Subcutaneous abdominal adipose tissue (tissue), 5 donors: ENCODE data around the gene GRK2.

ENCODE experiments used
- H3K27ac ChIP-seq: one replicate; pipeline ENCODE4 v1.7.0; 2013; ENCODE audit warnings: low read depth, mild to moderate bottlenecking, inconsistent platforms, low read length, moderate library complexity
- H3K27me3 ChIP-seq, 5 donors: one replicate each; pipeline ENCODE4 v1.7.0; 2013; ENCODE audit warnings: low read length in 5 of 5, inconsistent platforms in 1 of 5; ENCODE audit not compliant: control insufficient read depth in 5 of 5, insufficient read depth in 4 of 5
- H3K36me3 ChIP-seq, 5 donors: one replicate each; pipeline ENCODE4 v1.7.0; 2013; ENCODE audit warnings: low read length in 5 of 5; ENCODE audit not compliant: control insufficient read depth in 5 of 5, insufficient read depth in 5 of 5
- H3K4me1 ChIP-seq, 5 donors: one replicate each; pipeline ENCODE4 v1.7.0; 2013; ENCODE audit warnings: low read length in 5 of 5, mild to moderate bottlenecking in 3 of 5, moderate library complexity in 1 of 5; ENCODE audit not compliant: control insufficient read depth in 5 of 5, insufficient read depth in 5 of 5
- H3K4me3 ChIP-seq, 5 donors: one replicate each; pipeline ENCODE4 v1.7.0; 2013; ENCODE audit warnings: low read length in 5 of 5, low read depth in 1 of 5
- H3K9ac ChIP-seq, 5 donors: one replicate each; pipeline ENCODE4 v1.7.0; 2013; ENCODE audit warnings: low read length in 5 of 5, mild to moderate bottlenecking in 4 of 5, moderate library complexity in 3 of 5
- H3K9me3 ChIP-seq, 5 donors: one replicate each; pipeline ENCODE4 v1.7.0; 2013; ENCODE audit warnings: low read length in 5 of 5; ENCODE audit not compliant: control insufficient read depth in 5 of 5
- donor health status: healthy.
- donor health status: healthy.
- donor health status: healthy.
- donor health status: healthy.
- donor health status: healthy.

GRK2 gene

DNA sequence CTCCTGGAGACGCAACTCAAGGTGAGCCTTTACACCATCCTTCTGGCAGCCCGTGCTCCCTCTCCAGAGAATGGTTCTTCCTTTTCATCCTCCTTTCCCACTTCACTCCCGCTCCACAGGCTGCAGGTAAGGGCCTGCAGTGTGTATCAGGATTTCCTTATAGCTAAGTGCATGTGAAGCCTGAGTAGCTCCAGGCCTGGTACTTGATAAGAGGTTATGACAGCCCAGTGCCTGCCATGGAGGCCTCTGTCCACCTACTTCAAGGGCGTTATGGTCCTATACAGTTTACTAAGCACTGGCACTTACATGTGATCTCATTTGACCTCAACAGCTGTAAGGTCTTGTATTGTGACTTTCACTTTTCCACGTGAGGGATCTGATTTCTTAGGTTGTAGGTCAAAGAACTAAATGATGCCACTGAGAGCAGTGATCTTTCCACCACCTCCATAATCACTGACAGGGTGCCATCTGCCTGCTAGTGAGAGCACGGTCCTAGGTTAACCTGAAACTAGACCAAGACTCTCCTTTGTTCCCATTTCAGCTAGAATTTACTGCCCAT, 55.1 kb downstream of the GRK2 start:
- Histone ChIP-seq H3K4me3 (no peak overlapping the region), H3K27me3 (peaks cover 0 to 3% (median 0%) of the 10 kb centered on the region in 5 donors), H3K27ac (no peak overlapping the region), H3K36me3 (peaks cover 0 to 3% (median 0%) of the 10 kb centered on the region in 5 donors), H3K9me3 (no peaks in the 10 kb centered on the region), H3K9ac (no peak overlapping the region), H3K4me1 (peaks cover 7 to 20% (median 17%) of the 10 kb centered on the region in 5 donors)

DNA sequence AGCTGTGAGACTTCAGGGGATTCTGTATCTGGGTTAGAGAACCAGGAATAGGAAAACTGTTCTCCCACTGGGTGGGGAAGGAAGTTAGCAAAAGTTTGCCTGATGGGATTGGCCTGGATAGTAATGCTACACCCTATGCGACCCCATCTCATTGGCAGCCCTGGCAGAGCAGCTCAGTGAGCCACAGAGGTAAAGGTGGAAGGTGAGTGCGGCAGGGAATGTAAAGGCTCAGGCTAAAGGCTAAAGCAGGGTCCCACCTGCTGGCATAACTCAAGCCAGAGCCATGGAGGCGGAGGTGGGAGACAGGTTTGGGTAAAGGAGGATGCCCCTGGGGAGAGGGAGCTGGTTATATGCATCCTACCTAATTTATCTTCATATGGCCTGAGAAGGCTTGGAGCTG, 55.8 kb downstream of the GRK2 start:
- Histone ChIP-seq H3K4me3 (no peak overlapping the region), H3K9ac (no peak overlapping the region), H3K27me3 (peaks cover 0 to 3% (median 0%) of the 10 kb centered on the region in 5 donors), H3K9me3 (no peaks in the 10 kb centered on the region), H3K36me3 (peaks cover 0 to 3% (median 0%) of the 10 kb centered on the region in 5 donors), H3K27ac (no peak overlapping the region), H3K4me1 (peaks cover 7 to 17% (median 14%) of the 10 kb centered on the region in 5 donors)

DNA sequence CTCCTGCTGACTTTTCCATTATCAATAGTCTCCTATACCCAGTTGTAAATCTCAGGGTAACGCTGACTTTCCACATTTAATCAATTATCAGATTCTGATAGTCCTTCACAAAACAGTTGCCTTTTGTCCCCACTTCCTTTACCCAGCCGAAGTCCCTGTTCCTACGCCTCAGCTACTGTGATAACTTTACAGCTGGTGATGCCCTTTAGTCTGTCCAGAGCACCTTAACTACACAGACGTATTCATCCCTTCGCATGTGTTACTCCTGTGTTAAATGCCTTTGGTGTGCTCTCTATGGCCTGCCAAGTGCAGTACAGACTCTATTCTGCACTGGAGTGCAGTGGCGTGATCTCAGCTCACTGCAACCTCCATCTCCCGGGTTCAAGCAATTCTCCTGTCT, 57.3 kb downstream of the GRK2 start:
- H3K36me3 ChIP-seq = peaks cover 0 to 3% (median 0%) of the 10 kb centered on the region in 5 donors
- peaks cover under 1 to 7% (median 4%) of the 10 kb centered on the region in 5 donors for H3K4me1 ChIP-seq
- no peak overlapping the region for H3K4me3 ChIP-seq
- no peak overlapping the region for H3K27ac ChIP-seq
- H3K9ac ChIP-seq = no peak overlapping the region
- no peaks in the 10 kb centered on the region for H3K9me3 ChIP-seq
- no peaks in the 10 kb centered on the region for H3K27me3 ChIP-seq

DNA sequence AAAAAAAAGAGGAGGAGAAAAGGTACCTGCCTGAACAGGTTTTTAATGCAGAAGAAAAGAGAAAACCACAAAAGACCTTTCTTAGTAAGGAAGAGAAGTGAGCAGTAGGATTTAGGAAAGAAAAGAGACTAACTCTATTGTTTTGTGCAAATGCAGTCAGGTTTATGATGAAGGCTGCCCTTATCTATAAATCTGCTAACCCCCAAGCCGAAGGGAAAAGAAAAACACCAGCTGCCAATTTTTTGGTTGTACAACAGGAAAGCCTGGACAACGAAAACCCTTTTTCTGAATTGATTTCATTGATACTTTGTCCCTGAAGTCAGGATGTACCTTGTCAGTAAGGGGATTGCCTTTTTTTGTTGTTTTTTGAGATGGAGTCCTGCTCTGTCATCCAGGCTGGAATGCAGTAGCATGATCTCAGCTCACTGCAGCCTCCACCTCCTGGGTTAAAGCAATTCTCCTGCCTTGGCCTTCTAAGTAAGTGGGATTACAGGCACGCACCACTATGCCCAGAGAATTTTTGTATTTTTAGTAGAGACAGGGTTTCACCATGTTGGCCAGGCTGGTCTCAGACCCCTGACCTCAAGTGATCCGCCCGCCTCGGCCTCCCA, 65.9 kb downstream of the GRK2 start:
- no peak overlapping the region for H3K27ac ChIP-seq
- H3K9me3 ChIP-seq = no peaks in the 10 kb centered on the region
- H3K9ac ChIP-seq = no peak overlapping the region
- no peak overlapping the region for H3K4me3 ChIP-seq
- H3K4me1 ChIP-seq = no peaks in the 10 kb centered on the region
- no peaks in the 10 kb centered on the region for H3K36me3 ChIP-seq
- no peaks in the 10 kb centered on the region for H3K27me3 ChIP-seq
